PC-3 (cell line): ENCODE data around the gene CHD9. TPM values are rescaled to one million over a fixed set of nuclear protein-coding genes. Genes with fewer than 3 reads are reported as not detected.

Experiments
- ATAC-seq: fragments of 200-7000 bp; cut with Tn5 transposase; 2 replicates; pipeline ENCODE4 v1.9.1; 2020; ENCODE audit warnings: mild to moderate bottlenecking, moderate library complexity
- Bru-seq: library from RNA; stranded (reverse); fragments of 400-500 nt; gene quantifications from one replicate; lab custom pipeline; 2021; lab: Mats Ljungman, UMichigan
- BruChase-seq, 2 experiments: library from RNA; stranded (reverse); fragments of 400-500 nt; gene quantifications; one replicate each; lab custom pipeline; 2021; lab: Mats Ljungman, UMichigan
- BruUV-seq: library from RNA; stranded (reverse); fragments of 400-500 nt; replicated peaks from 2 replicates; lab custom pipeline; 2021; lab: Mats Ljungman, UMichigan
- CTCF ChIA-PET: fragments of 300-600 bp; sonication (Branson Sonifier 250); formaldehyde crosslinking; loops from one replicate; lab custom pipeline; 2022; ENCODE audit warnings: antibody characterized with exemption; lab: Charles Lee
- POLR2A ChIA-PET: fragments of 300-600 bp; sonication (Branson Sonifier 250); formaldehyde crosslinking; loops from one replicate; lab custom pipeline; 2022; ENCODE audit warnings: antibody characterized with exemption; ENCODE audit not compliant: unreplicated experiment; lab: Charles Lee
- DNase-seq: peaks from one replicate; pipeline ENCODE4 v3.0.0-alpha.2; 2015
- H2AFZ ChIP-seq: fragments of 300-600 bp; sonication (generic); 2 replicates; pipeline ENCODE4 v1.6.0; 2016; ENCODE audit warnings: antibody characterized with exemption, low read length
- H3F3A ChIP-seq: fragments of 300-600 bp; sonication (generic); one replicate; pipeline ENCODE4 v1.6.0; 2017; ENCODE audit warnings: antibody characterized with exemption, low read length, control low read depth, mild to moderate bottlenecking; ENCODE audit not compliant: unreplicated experiment
- H3K27ac ChIP-seq: fragments of 300-600 bp; sonication (generic); 2 replicates; pipeline ENCODE4 v1.5.1; 2016; ENCODE audit warnings: mild to moderate bottlenecking, low read length
- H3K27me3 ChIP-seq: fragments of 300-600 bp; sonication (generic); 2 replicates; pipeline ENCODE4 v1.6.1; 2016; ENCODE audit warnings: low read length, mixed read lengths
- H3K36me3 ChIP-seq: fragments of 300-600 bp; sonication (generic); 2 replicates; pipeline ENCODE4 v1.6.1; 2016; ENCODE audit warnings: low read depth, mixed run types, low read length, mixed read lengths
- H3K4me1 ChIP-seq: fragments of 300-600 bp; sonication (generic); 2 replicates; pipeline ENCODE4 v1.5.1; 2016; ENCODE audit warnings: low read length; ENCODE audit not compliant: insufficient read depth
- H3K4me2 ChIP-seq: fragments of 300-600 bp; sonication (generic); 2 replicates; pipeline ENCODE4 v1.6.0; 2016; ENCODE audit warnings: low read length
- H3K4me3 ChIP-seq: fragments of 300-600 bp; sonication (generic); 2 replicates; pipeline ENCODE4 v1.5.1; 2016; ENCODE audit warnings: mild to moderate bottlenecking, low read length, mixed read lengths
- H3K79me2 ChIP-seq: fragments of 300-600 bp; sonication (generic); 2 replicates; pipeline ENCODE4 v1.6.1; 2017; ENCODE audit warnings: low read length, mixed read lengths
- H3K9ac ChIP-seq: fragments of 300-600 bp; sonication (generic); 2 replicates; pipeline ENCODE4 v1.6.0; 2016; ENCODE audit warnings: mild to moderate bottlenecking, low read length
- H3K9me2 ChIP-seq: fragments of 300-600 bp; sonication (generic); replicated peaks from 2 replicates; pipeline ENCODE4 v1.6.1; 2016; ENCODE audit warnings: mixed run types, low read length, mixed read lengths
- H3K9me3 ChIP-seq: fragments of 300-600 bp; sonication (generic); 2 replicates; pipeline ENCODE4 v1.6.1; 2016; ENCODE audit warnings: low read length, mixed read lengths
- H4K20me1 ChIP-seq: fragments of 300-600 bp; sonication (generic); 2 replicates; pipeline ENCODE4 v1.6.1; 2016; ENCODE audit warnings: low read length, mixed read lengths
- CTCF ChIP-seq: fragments of 300-600 bp; sonication (generic); conservative IDR thresholded peaks from 2 replicates; pipeline ENCODE4 v1.5.1; 2017; ENCODE audit warnings: antibody characterized with exemption, low read depth, mild to moderate bottlenecking, low read length
- EZH2 ChIP-seq: fragments of 300-600 bp; sonication (generic); IDR thresholded peaks from one replicate; pipeline ENCODE4 v1.6.1; 2017; ENCODE audit warnings: antibody characterized with exemption, mild to moderate bottlenecking, low read length; ENCODE audit not compliant: unreplicated experiment
- EZH2phosphoT487 ChIP-seq: fragments of 300-600 bp; sonication (generic); IDR thresholded peaks from 2 replicates; pipeline ENCODE4 v1.6.1; 2018; ENCODE audit warnings: mild to moderate bottlenecking, antibody characterized with exemption, low read length, borderline replicate concordance
- intact Hi-C: fragments of 100-400 bp; cut with micrococcal nuclease; formaldehyde crosslinking; loops from 2 replicates; pipeline ENCODE4 v1.9.0; 2023
- long read RNA-seq: library from polyadenylated mRNA; unstranded; transcript quantifications from one replicate; pipeline ENCODE4 v2.0.0, GENCODE V29; 2021; ENCODE audit not compliant: unreplicated experiment
- total RNA-seq: library from RNA; depleted of rRNA; stranded (reverse); fragments of >200 nt; gene quantifications from 2 replicates; pipeline ENCODE4 v1.2.3, GENCODE V29; 2014; rRNA removed

Gene CHD9
- total RNA-seq (13.3 and 19.5 TPM in 2 replicates), Bru-seq, nascent RNA (percentile 82 among the genes with signal in this experiment), BruChase-seq, experiment 1, labeled RNA remaining after a 6-hour chase (percentile 77 among the genes with signal in this experiment), BruChase-seq, experiment 2, labeled RNA remaining after a 2-hour chase (percentile 80 among the genes with signal in this experiment)
- long read RNA-seq, partial matches to known transcripts: 25 of 46 reads
- long read RNA-seq, other reads (novel, unspliced or antisense): 21 of 46 reads

GRCh38 chr16:53054670-53055485 is at the start of gene CHD9:
CHD9 (plus strand) TSS chr16:53054991; CDS start chr16:53156090, 101,099 bp downstream.
- Histone ChIP-seq H2AFZ (peak within 1 kb of the TSS; percentile 94), H3F3A (no peaks in the 10 kb centered on the region), H3K9me3 (no peaks in the 10 kb centered on the region), H4K20me1 (no peaks in the 10 kb centered on the region), H3K9me2 (no peaks in the 10 kb centered on the region), H3K79me2 (peaks cover 45% of the 10 kb centered on the region), H3K27me3 (no peaks in the 10 kb centered on the region), H3K9ac (peak within 1 kb of the TSS; percentile 86), H3K36me3 (no peaks in the 10 kb centered on the region), H3K27ac (peak within 1 kb of the TSS; percentile 45), H3K4me2 (peak within 1 kb of the TSS; percentile 92), H3K4me3 (peak within 1 kb of the TSS; percentile 88), H3K4me1 (peaks cover 19% of the 10 kb centered on the region)
- POLR2A ChIA-PET: no interaction called here
- intact Hi-C loops: loop anchor here (1.0 to 10.0 kb wide), 7 partner anchors 26 to 450 kb away; partner anchors contain the start of gene AKTIP
- DNase-seq (peak; percentile 88), ATAC-seq (peak; percentile 82)
- TF ChIP-seq EZH2phosphoT487: no peak
- peak; percentile 81 for TF ChIP-seq CTCF
- no TSS peak for BruUV-seq
- CTCF ChIA-PET: interaction anchor here (0.6 to 1.9 kb wide), 4 partner anchors 26 to 75 kb away, joined by 3 to 7 read pairs (median 4); no protein-coding TSS in a partner anchor

- ChIA-PET POLR2A (no interaction called here), CTCF (no interaction called here)
- TF ChIP-seq EZH2 (no peak), CTCF (no peak), EZH2phosphoT487 (no peak)
Observed at GRCh38 chr16:53007095-53007494, 47.7 kb upstream of the CHD9 start.

More at GRCh38 chr16:53007095-53007494, 47.7 kb upstream of the CHD9 start:
- Histone ChIP-seq H3K9me3 (no peaks in the 10 kb centered on the region), H3K4me2 (no peak overlapping the region), H3F3A (no peaks in the 10 kb centered on the region), H3K79me2 (no peaks in the 10 kb centered on the region), H3K4me1 (no peaks in the 10 kb centered on the region), H3K9ac (no peak overlapping the region), H3K27me3 (no peaks in the 10 kb centered on the region), H2AFZ (no peak overlapping the region), H3K27ac (no peak overlapping the region), H3K9me2 (no peaks in the 10 kb centered on the region), H3K36me3 (no peaks in the 10 kb centered on the region), H3K4me3 (no peak overlapping the region), H4K20me1 (no peaks in the 10 kb centered on the region)
- ATAC-seq (no peak), DNase-seq (no peak)
- intact Hi-C loops: no loop called here
- no TSS peak for BruUV-seq
